HuH-7 (cell line): Measurements from ENCODE around the gene WDR90.
"Not testable (repeated sequence)": the region's sequence is repeated elsewhere in the genome, so short reads cannot be mapped to it uniquely, and the experiment has no call there.

Experiments used
- DNase-seq: peaks from one replicate; pipeline ENCODE4 v3.0.0; 2011; ENCODE audit warnings: low spot score

Gene WDR90

GRCh38 chr16:689175-689897 is 40.2 kb downstream of the WDR90 start:
- DNase-seq = no peak

- DNase-seq = not testable (repeated sequence)
Measured at GRCh38 chr16:691242-691641, 42.1 kb downstream of the WDR90 start.

- DNase-seq = no peak
Measured at GRCh38 chr16:692356-693108, 43.4 kb downstream of the WDR90 start.

GRCh38 chr16:693364-693763 is 44.2 kb downstream of the WDR90 start:
- DNase-seq = no peak

GRCh38 chr16:693766-694165 is 44.6 kb downstream of the WDR90 start:
- DNase-seq = no peak

- DNase-seq = no peak
Measured at GRCh38 chr16:694187-694862, 45.2 kb downstream of the WDR90 start.

- DNase-seq = no peak
Measured at GRCh38 chr16:694863-695354, 45.7 kb downstream of the WDR90 start.

- DNase-seq = no peak
Measured at GRCh38 chr16:695355-696089, 46.4 kb downstream of the WDR90 start.

GRCh38 chr16:698911-699671 is 49.9 kb downstream of the WDR90 start:
- no peak for DNase-seq

- DNase-seq = no peak
Measured at GRCh38 chr16:700684-701584, 51.8 kb downstream of the WDR90 start.

GRCh38 chr16:702341-702740 is 53.2 kb downstream of the WDR90 start:
- no peak for DNase-seq

GRCh38 chr16:703406-703805 is 54.2 kb downstream of the WDR90 start:
- no peak for DNase-seq

- DNase-seq = no peak
Measured at GRCh38 chr16:704047-704446, 54.9 kb downstream of the WDR90 start.

- DNase-seq = no peak
Measured at GRCh38 chr16:704552-705380, 55.6 kb downstream of the WDR90 start.

GRCh38 chr16:705431-706188 is 56.4 kb downstream of the WDR90 start, which contains the start of gene FBXL16:
TSS of gene FBXL16 (minus strand) at chr16:705801. CDS start at chr16:697405, 8,396 bp downstream.
- DNase-seq = no peak

- DNase-seq = no peak
Measured at GRCh38 chr16:706189-707061, 57.3 kb downstream of the WDR90 start.

GRCh38 chr16:707062-707538 is 57.9 kb downstream of the WDR90 start:
- DNase-seq = no peak
